GM23338 (cell line): ENCODE data around the gene PTER. TPM values are rescaled to one million over a fixed set of nuclear protein-coding genes. Genes with fewer than 3 reads are reported as not detected.
A peak's percentile ranks its signal among the peaks of the same experiment; 100 is the strongest.

ENCODE experiments used
- ATAC-seq: fragments of 200-7000 bp; cut with Tn5 transposase; 3 replicates; pipeline ENCODE4 v1.9.1; 2020
- DNase-seq: peaks from one replicate; pipeline ENCODE4 v3.0.0-alpha.2; 2015; ENCODE audit warnings: low spot score
- H2AFZ ChIP-seq: fragments of 200-600 bp; sonication (generic); 2 replicates; pipeline ENCODE4 v1.8.0; 2016; ENCODE audit warnings: antibody characterized with exemption, mild to moderate bottlenecking, moderate library complexity
- H3F3A ChIP-seq: fragments of 200-600 bp; sonication (generic); replicated peaks from 2 replicates; pipeline ENCODE4 v1.8.0; 2017; ENCODE audit warnings: antibody characterized with exemption, mixed run types, low read depth
- H3K27ac ChIP-seq: fragments of 200-600 bp; sonication (generic); 2 replicates; pipeline ENCODE4 v1.6.1; 2016; ENCODE audit warnings: low read depth
- H3K27me3 ChIP-seq: fragments of 200-600 bp; sonication (generic); 2 replicates; pipeline ENCODE4 v1.8.0; 2016; ENCODE audit warnings: mild to moderate bottlenecking, mixed run types, moderate library complexity; ENCODE audit not compliant: insufficient read depth
- H3K36me3 ChIP-seq: fragments of 200-600 bp; sonication (generic); 2 replicates; pipeline ENCODE4 v1.8.0; 2016; ENCODE audit warnings: mild to moderate bottlenecking; ENCODE audit not compliant: insufficient read depth
- H3K4me1 ChIP-seq: fragments of 200-600 bp; sonication (generic); 2 replicates; pipeline ENCODE4 v1.8.0; 2016; ENCODE audit warnings: mild to moderate bottlenecking, moderate library complexity; ENCODE audit not compliant: insufficient read depth
- H3K4me2 ChIP-seq: fragments of 200-600 bp; sonication (generic); 2 replicates; pipeline ENCODE4 v1.7.1; 2017; ENCODE audit warnings: mixed run types
- H3K4me3 ChIP-seq: fragments of 200-600 bp; sonication (generic); 2 replicates; pipeline ENCODE4 v1.6.1; 2016; ENCODE audit warnings: mixed run types
- H3K79me2 ChIP-seq: fragments of 200-600 bp; sonication (generic); replicated peaks from 2 replicates; pipeline ENCODE4 v1.8.0; 2017; ENCODE audit warnings: mild to moderate bottlenecking; ENCODE audit not compliant: insufficient read depth
- H3K9me2 ChIP-seq: fragments of 200-600 bp; sonication (generic); 2 replicates; pipeline ENCODE4 v1.8.0; 2017; ENCODE audit not compliant: insufficient read depth
- H4K20me1 ChIP-seq: fragments of 200-600 bp; sonication (generic); replicated peaks from 2 replicates; pipeline ENCODE4 v1.8.0; 2017; ENCODE audit warnings: mild to moderate bottlenecking; ENCODE audit not compliant: insufficient read depth
- H3K27ac Mint-ChIP-seq: 2 replicates; pipeline ENCODE4 v1.8.0; 2020; ENCODE audit warnings: inconsistent platforms, mild to moderate bottlenecking, moderate library complexity, mixed read lengths
- H3K27me3 Mint-ChIP-seq: 3 replicates; pipeline ENCODE4 v1.8.0; 2022; ENCODE audit warnings: low read depth, mild to moderate bottlenecking, moderate library complexity, mixed read lengths, inconsistent platforms; ENCODE audit not compliant: insufficient read depth, poor library complexity
- H3K36me3 Mint-ChIP-seq: 3 replicates; pipeline ENCODE4 v1.8.0; 2021; ENCODE audit warnings: low read depth, mild to moderate bottlenecking, inconsistent platforms, moderate library complexity, mixed read lengths
- H3K4me1 Mint-ChIP-seq: 3 replicates; pipeline ENCODE4 v1.8.0; 2020; ENCODE audit warnings: mild to moderate bottlenecking, inconsistent platforms, mixed read lengths
- H3K4me3 Mint-ChIP-seq: 3 replicates; pipeline ENCODE4 v1.8.0; 2021; ENCODE audit warnings: moderate library complexity, mild to moderate bottlenecking, inconsistent platforms, mixed read lengths
- H3K9me3 Mint-ChIP-seq: 3 replicates; pipeline ENCODE4 v1.8.0; 2020; ENCODE audit warnings: moderate library complexity, mild to moderate bottlenecking, inconsistent platforms, mixed read lengths
- CREB1 ChIP-seq: fragments of 250-450 bp; sonication (Bioruptor Pico); IDR thresholded peaks from 2 replicates; pipeline ENCODE4 v1.5.0; 2020; ENCODE audit warnings: low read depth, mild to moderate bottlenecking, moderate library complexity
- CTCF ChIP-seq, 2 experiments: fragments of 200-600 bp in 1 of 2; sonication (generic) in 1 of 2; conservative IDR thresholded peaks; 2 replicates each; pipeline versions ENCODE4 v1.5.1 to v1.6.1; 2016 to 2017; ENCODE audit warnings: antibody characterized with exemption in 2 of 2, low read depth in 2 of 2, mild to moderate bottlenecking in 2 of 2, moderate library complexity in 1 of 2
- EZH2 ChIP-seq: fragments of 200-600 bp; sonication (generic); IDR thresholded peaks from one replicate; pipeline ENCODE4 v1.8.0; 2017; ENCODE audit warnings: antibody characterized with exemption, mild to moderate bottlenecking, low read depth; ENCODE audit not compliant: unreplicated experiment
- EZH2phosphoT487 ChIP-seq: fragments of 200-600 bp; sonication (generic); IDR thresholded peaks from one replicate; pipeline ENCODE4 v1.8.1; 2018; ENCODE audit warnings: antibody characterized with exemption; ENCODE audit not compliant: unreplicated experiment
- JUNB ChIP-seq: IDR thresholded peaks from one replicate; pipeline ENCODE4 v1.6.1; 2016; ENCODE audit warnings: antibody characterized with exemption; ENCODE audit not compliant: unreplicated experiment
- NANOG ChIP-seq: IDR thresholded peaks from 2 replicates; pipeline ENCODE4 v1.6.1; 2016; ENCODE audit warnings: antibody characterized with exemption, borderline replicate concordance
- POLR2AphosphoS5 ChIP-seq: IDR thresholded peaks from 2 replicates; pipeline ENCODE4 v1.6.1; 2016; ENCODE audit warnings: antibody characterized with exemption, low read depth
- STAT1 ChIP-seq: IDR thresholded peaks from one replicate; pipeline ENCODE4 v1.6.1; 2016; ENCODE audit warnings: antibody characterized with exemption; ENCODE audit not compliant: unreplicated experiment
- ZNF114 ChIP-seq: fragments of 250-450 bp; sonication (Bioruptor Pico); IDR thresholded peaks from 2 replicates; pipeline ENCODE4 v1.5.0; 2020; ENCODE audit warnings: mild to moderate bottlenecking, moderate library complexity
- ZNF331 ChIP-seq: fragments of 250-450 bp; sonication (Bioruptor Pico); IDR thresholded peaks from 2 replicates; pipeline ENCODE4 v1.5.0; 2020; ENCODE audit warnings: low read depth, mild to moderate bottlenecking, moderate library complexity
- polyA plus RNA-seq: library from polyadenylated mRNA; unstranded; fragments of >200 nt; fragmentation: Nextera tagmentation; extraction: Ambion mirVana; gene quantifications from 2 replicates; pipeline ENCODE4 v1.2.1, GENCODE V29; 2016
- total RNA-seq: library from RNA; depleted of rRNA; stranded (reverse); fragments of >200 nt; shearing (Covaris generic); gene quantifications from 2 replicates; pipeline ENCODE4 v1.2.3, GENCODE V29; 2014
- TF ChIP-seq, protein P1 (sequence below): IDR thresholded peaks from one replicate; pipeline ENCODE4 v1.6.1; 2018; ENCODE audit warnings: antibody characterized with exemption; ENCODE audit not compliant: unreplicated experiment
- TF ChIP-seq, protein P2 (sequence below): IDR thresholded peaks from 2 replicates; pipeline ENCODE4 v1.6.1; 2016; ENCODE audit warnings: antibody characterized with exemption

Gene PTER
- total and polyA plus RNA-seq, 2 experiments from 2014 or later = 4.8 to 4.9 TPM

DNA sequence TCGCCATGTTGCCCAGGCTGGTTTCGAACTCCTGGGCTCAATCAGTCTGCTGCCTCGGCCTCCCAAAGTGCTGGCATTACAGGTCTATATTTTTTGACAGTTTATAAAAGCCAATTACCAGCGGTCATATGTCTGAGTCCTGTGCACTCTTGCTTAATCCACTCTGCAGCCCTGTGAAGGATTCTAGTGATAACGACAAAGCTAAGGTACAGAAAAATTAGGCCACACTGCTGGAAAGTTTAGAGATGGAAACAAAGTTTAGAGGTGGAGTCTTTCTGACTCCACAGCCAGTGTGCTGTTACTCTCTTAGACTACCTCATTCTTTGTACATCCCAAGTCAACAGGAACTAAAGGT lies 707 bp downstream of the PTER start:
- peak overlapping the region; percentile 25; the same call in 1 of the 2 replicates for H2AFZ ChIP-seq
- peak overlapping the region; percentile 70 for H3K4me2 ChIP-seq
- H3K4me1 Mint-ChIP-seq = peaks cover 19% of the 10 kb centered on the region
- H3K4me3 Mint-ChIP-seq = peak overlapping the region; percentile 73
- H3K27me3 ChIP-seq = no peaks in the 10 kb centered on the region
- no peaks in the 10 kb centered on the region for H3F3A ChIP-seq
- ATAC-seq = no peak
- no peak overlapping the region for H3K27ac ChIP-seq
- no peak overlapping the region for H3K27ac Mint-ChIP-seq
- no peaks in the 10 kb centered on the region for H3K36me3 ChIP-seq
- H3K9me3 Mint-ChIP-seq = no peaks in the 10 kb centered on the region
- peak overlapping the region; percentile 50; the same call in 1 of the 2 replicates for H3K4me3 ChIP-seq
- no peaks in the 10 kb centered on the region for H3K79me2 ChIP-seq
- TF ChIP-seq ZNF114 (CRISPR knock-in tag) (no peak), NANOG (no peak)
- H3K9me2 ChIP-seq = no peaks in the 10 kb centered on the region
- H3K36me3 Mint-ChIP-seq = no peaks in the 10 kb centered on the region
- H3K4me1 ChIP-seq = peaks cover 6% of the 10 kb centered on the region
- peaks cover 2% of the 10 kb centered on the region for H3K27me3 Mint-ChIP-seq
- no peaks in the 10 kb centered on the region; the same call in 1 of the 2 replicates for H4K20me1 ChIP-seq
- no peak for DNase-seq

GRCh38 chr10:16439295-16439694 lies 2.5 kb downstream of the PTER start:
- no peaks in the 10 kb centered on the region for H3K79me2 ChIP-seq
- H3K9me2 ChIP-seq = no peaks in the 10 kb centered on the region
- no peaks in the 10 kb centered on the region for H3K27me3 ChIP-seq
- H3K36me3 Mint-ChIP-seq = no peaks in the 10 kb centered on the region
- no peak overlapping the region for H3K4me3 ChIP-seq
- no peak overlapping the region; the same call in 1 of the 2 replicates for H3K27ac Mint-ChIP-seq
- no peak overlapping the region for H2AFZ ChIP-seq
- H3K4me3 Mint-ChIP-seq = no peak overlapping the region
- H4K20me1 ChIP-seq = no peaks in the 10 kb centered on the region; the same call in 1 of the 2 replicates
- H3K4me2 ChIP-seq = no peak overlapping the region
- no peaks in the 10 kb centered on the region for H3K9me3 Mint-ChIP-seq
- no peak overlapping the region for H3K27ac ChIP-seq
- no peak for ATAC-seq
- H3F3A ChIP-seq = no peaks in the 10 kb centered on the region
- H3K27me3 Mint-ChIP-seq = peaks cover under 1% of the 10 kb centered on the region
- peaks cover 19% of the 10 kb centered on the region for H3K4me1 Mint-ChIP-seq
- H3K36me3 ChIP-seq = no peaks in the 10 kb centered on the region
- no peak for DNase-seq
- H3K4me1 ChIP-seq = peaks cover 6% of the 10 kb centered on the region
- no peak for TF ChIP-seq EZH2
- no peak for TF ChIP-seq JUNB
- no peak for TF ChIP-seq ZNF114 (CRISPR knock-in tag)
- TF ChIP-seq, protein P1, sequence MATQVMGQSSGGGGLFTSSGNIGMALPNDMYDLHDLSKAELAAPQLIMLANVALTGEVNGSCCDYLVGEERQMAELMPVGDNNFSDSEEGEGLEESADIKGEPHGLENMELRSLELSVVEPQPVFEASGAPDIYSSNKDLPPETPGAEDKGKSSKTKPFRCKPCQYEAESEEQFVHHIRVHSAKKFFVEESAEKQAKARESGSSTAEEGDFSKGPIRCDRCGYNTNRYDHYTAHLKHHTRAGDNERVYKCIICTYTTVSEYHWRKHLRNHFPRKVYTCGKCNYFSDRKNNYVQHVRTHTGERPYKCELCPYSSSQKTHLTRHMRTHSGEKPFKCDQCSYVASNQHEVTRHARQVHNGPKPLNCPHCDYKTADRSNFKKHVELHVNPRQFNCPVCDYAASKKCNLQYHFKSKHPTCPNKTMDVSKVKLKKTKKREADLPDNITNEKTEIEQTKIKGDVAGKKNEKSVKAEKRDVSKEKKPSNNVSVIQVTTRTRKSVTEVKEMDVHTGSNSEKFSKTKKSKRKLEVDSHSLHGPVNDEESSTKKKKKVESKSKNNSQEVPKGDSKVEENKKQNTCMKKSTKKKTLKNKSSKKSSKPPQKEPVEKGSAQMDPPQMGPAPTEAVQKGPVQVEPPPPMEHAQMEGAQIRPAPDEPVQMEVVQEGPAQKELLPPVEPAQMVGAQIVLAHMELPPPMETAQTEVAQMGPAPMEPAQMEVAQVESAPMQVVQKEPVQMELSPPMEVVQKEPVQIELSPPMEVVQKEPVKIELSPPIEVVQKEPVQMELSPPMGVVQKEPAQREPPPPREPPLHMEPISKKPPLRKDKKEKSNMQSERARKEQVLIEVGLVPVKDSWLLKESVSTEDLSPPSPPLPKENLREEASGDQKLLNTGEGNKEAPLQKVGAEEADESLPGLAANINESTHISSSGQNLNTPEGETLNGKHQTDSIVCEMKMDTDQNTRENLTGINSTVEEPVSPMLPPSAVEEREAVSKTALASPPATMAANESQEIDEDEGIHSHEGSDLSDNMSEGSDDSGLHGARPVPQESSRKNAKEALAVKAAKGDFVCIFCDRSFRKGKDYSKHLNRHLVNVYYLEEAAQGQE = no peak
- TF ChIP-seq CTCF (conservative IDR thresholded peaks at IDR 0.05; ENCODE audit: low read depth in 2 of 2) = no peak
- TF ChIP-seq CREB1 (CRISPR knock-in tag) = no peak
- no peak for TF ChIP-seq ZNF331 (CRISPR knock-in tag)
- TF ChIP-seq, protein P2, sequence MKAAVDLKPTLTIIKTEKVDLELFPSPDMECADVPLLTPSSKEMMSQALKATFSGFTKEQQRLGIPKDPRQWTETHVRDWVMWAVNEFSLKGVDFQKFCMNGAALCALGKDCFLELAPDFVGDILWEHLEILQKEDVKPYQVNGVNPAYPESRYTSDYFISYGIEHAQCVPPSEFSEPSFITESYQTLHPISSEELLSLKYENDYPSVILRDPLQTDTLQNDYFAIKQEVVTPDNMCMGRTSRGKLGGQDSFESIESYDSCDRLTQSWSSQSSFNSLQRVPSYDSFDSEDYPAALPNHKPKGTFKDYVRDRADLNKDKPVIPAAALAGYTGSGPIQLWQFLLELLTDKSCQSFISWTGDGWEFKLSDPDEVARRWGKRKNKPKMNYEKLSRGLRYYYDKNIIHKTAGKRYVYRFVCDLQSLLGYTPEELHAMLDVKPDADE = no peak
- TF ChIP-seq STAT1 = no peak
- no peak for TF ChIP-seq EZH2phosphoT487
- TF ChIP-seq NANOG = no peak
- no peak for TF ChIP-seq POLR2AphosphoS5
